H1 (cell line): ENCODE results near the gene ACVR2B. TPM values are rescaled to one million over a fixed set of nuclear protein-coding genes. Genes with fewer than 3 reads are reported as not detected.

Experiments used
- CTCF ChIA-PET: fragments of 300-600 bp; sonication (Branson Sonifier 250); formaldehyde crosslinking; loops from one replicate; lab custom pipeline; 2021; ENCODE audit not compliant: partially characterized antibody; lab: Charles Lee
- POLR2A ChIA-PET: fragments of 300-600 bp; sonication (Branson Sonifier 250); formaldehyde crosslinking; loops from one replicate; lab custom pipeline; 2021; ENCODE audit warnings: inconsistent platforms; ENCODE audit not compliant: partially characterized antibody; lab: Charles Lee
- DNase-seq, 2 experiments: peaks; one replicate each; pipeline versions ENCODE4 v3.0.0 to v3.0.0-alpha.2; 2010 to 2022; ENCODE audit warnings: low spot score in 2 of 2, low read depth in 1 of 2, mixed read lengths in 1 of 2
- FAIRE-seq: peaks from 2 replicates; lab custom pipeline; 2011; peaks lifted over from hg19 to GRCh38; lab: Jason Lieb, UNC
- H2AFZ ChIP-seq: 2 replicates; pipeline ENCODE4 v1.8.1; 2012; ENCODE audit warnings: low read length, inconsistent platforms
- H2AK5ac ChIP-seq: 2 replicates; pipeline ENCODE4 v1.6.1; 2013; ENCODE audit warnings: low read depth, low read length
- H2BK120ac ChIP-seq: replicated peaks from 2 replicates; pipeline ENCODE3; 2013; ENCODE audit warnings: low read depth, low read length, inconsistent platforms
- H2BK12ac ChIP-seq: 2 replicates; pipeline ENCODE4 v1.6.1; 2013; ENCODE audit warnings: low read depth, low read length
- H2BK15ac ChIP-seq: 2 replicates; pipeline ENCODE4 v1.6.1; 2013; ENCODE audit warnings: low read length
- H2BK20ac ChIP-seq: 2 replicates; pipeline ENCODE4 v1.6.1; 2013; ENCODE audit warnings: low read length
- H2BK5ac ChIP-seq: 2 replicates; pipeline ENCODE4 v1.6.1; 2013; ENCODE audit warnings: low read depth, low read length
- H3K14ac ChIP-seq: 2 replicates; pipeline ENCODE4 v1.6.1; 2013; ENCODE audit warnings: inconsistent platforms; ENCODE audit not compliant: insufficient read length
- H3K18ac ChIP-seq: 2 replicates; pipeline ENCODE4 v1.6.1; 2013; ENCODE audit warnings: low read length; ENCODE audit errors: extremely low read depth
- H3K23ac ChIP-seq: 2 replicates; pipeline ENCODE4 v1.6.1; 2013; ENCODE audit warnings: inconsistent platforms; ENCODE audit not compliant: insufficient read length
- H3K23me2 ChIP-seq: 2 replicates; pipeline ENCODE4 v1.6.1; 2013; ENCODE audit warnings: low read depth, low read length
- H3K27ac ChIP-seq: 2 replicates; pipeline ENCODE4 v1.6.1; 2011; ENCODE audit warnings: low read depth, low read length, inconsistent platforms
- H3K27me3 ChIP-seq, 4 experiments: replicated peaks in 1 of 4; 1 replicate in 1 of 4; 2 replicates in 3 of 4; pipeline versions ENCODE4 v1.6.1 to v1.8.1; 2011 to 2013; ENCODE audit warnings: low read length in 3 of 4, mild to moderate bottlenecking in 3 of 4, inconsistent platforms in 2 of 4, mixed read lengths in 2 of 4, moderate library complexity in 1 of 4; ENCODE audit not compliant: control insufficient read depth in 3 of 4, insufficient read depth in 3 of 4; ENCODE audit errors: extremely low read depth in 1 of 4
- H3K36me3 ChIP-seq, 4 experiments: 2 replicates each; pipeline versions ENCODE4 v1.6.1 to v1.8.1; 2011 to 2013; ENCODE audit warnings: mild to moderate bottlenecking in 4 of 4, low read length in 3 of 4, moderate library complexity in 2 of 4, control low read depth in 1 of 4, inconsistent platforms in 1 of 4; ENCODE audit not compliant: insufficient read depth in 4 of 4, control insufficient read depth in 2 of 4
- H3K4ac ChIP-seq: replicated peaks from 2 replicates; pipeline ENCODE3; 2013; ENCODE audit warnings: low read length, low read depth, mixed read lengths, inconsistent platforms; ENCODE audit not compliant: insufficient read length
- H3K4me1 ChIP-seq, 4 experiments: replicated peaks in 1 of 4; 1 replicate in 1 of 4; 2 replicates in 3 of 4; pipeline versions ENCODE4 v1.6.1 to v1.8.1; 2011 to 2013; ENCODE audit warnings: low read length in 3 of 4, inconsistent platforms in 2 of 4, mixed read lengths in 1 of 4; ENCODE audit not compliant: insufficient read depth in 4 of 4, control insufficient read depth in 3 of 4
- H3K4me2 ChIP-seq, 2 experiments: 2 replicates each; pipeline versions ENCODE4 v1.6.1 to v1.8.1; 2011 to 2013; ENCODE audit warnings: low read depth in 2 of 2, low read length in 2 of 2, control low read depth in 1 of 2, inconsistent platforms in 1 of 2, mild to moderate bottlenecking in 1 of 2; ENCODE audit not compliant: insufficient read depth in 1 of 2
- H3K4me3 ChIP-seq, 4 experiments: fragments of 200-600, 300-600 bp in 1 of 4; sonication (generic), shearing (Covaris generic), sonication (Bioruptor Twin) in 1 of 4; 2 replicates each; pipeline versions ENCODE4 v1.5.1 to v1.8.1; 2011 to 2016; ENCODE audit warnings: low read length in 4 of 4, low read depth in 3 of 4, control low read depth in 2 of 4, inconsistent platforms in 2 of 4, mild to moderate bottlenecking in 2 of 4, mixed read lengths in 1 of 4, moderate library complexity in 1 of 4; ENCODE audit not compliant: insufficient read depth in 2 of 4; ENCODE audit errors: extremely low read depth in 1 of 4
- H3K56ac ChIP-seq: replicated peaks from 2 replicates; pipeline ENCODE3; 2013; ENCODE audit warnings: low read depth, mild to moderate bottlenecking, mixed read lengths, low read length, inconsistent platforms; ENCODE audit not compliant: insufficient read length
- H3K79me1 ChIP-seq: 2 replicates; pipeline ENCODE4 v1.6.1; 2013; ENCODE audit warnings: low read depth, low read length, control low read depth
- H3K79me2 ChIP-seq, 2 experiments: 2 replicates each; pipeline versions ENCODE4 v1.6.1 to v1.8.1; 2012 to 2013; ENCODE audit warnings: low read length in 2 of 2, mild to moderate bottlenecking in 2 of 2, inconsistent platforms in 1 of 2; ENCODE audit not compliant: insufficient read depth in 2 of 2, control insufficient read depth in 1 of 2
- H3K9ac ChIP-seq, 4 experiments: replicated peaks in 1 of 4; 1 replicate in 1 of 4; 2 replicates in 3 of 4; pipeline versions ENCODE4 v1.6.1 to v1.8.1; 2011 to 2013; ENCODE audit warnings: low read depth in 3 of 4, low read length in 3 of 4, control low read depth in 2 of 4, mild to moderate bottlenecking in 2 of 4, moderate library complexity in 2 of 4, inconsistent platforms in 1 of 4; ENCODE audit errors: extremely low read depth in 1 of 4
- H3K9me3 ChIP-seq, 2 experiments: 2 replicates each; pipeline versions ENCODE4 v1.6.1 to v1.8.1; 2012 to 2013; ENCODE audit warnings: mild to moderate bottlenecking in 2 of 2, moderate library complexity in 2 of 2, control low read depth in 1 of 2, inconsistent platforms in 1 of 2, low read depth in 1 of 2, low read length in 1 of 2, mixed read lengths in 1 of 2; ENCODE audit not compliant: insufficient read depth in 2 of 2
- H4K20me1 ChIP-seq, 2 experiments: replicated peaks in 1 of 2; 2 replicates each; pipeline versions ENCODE3 to v1.8.1; 2011 to 2013; ENCODE audit warnings: inconsistent platforms in 2 of 2, low read length in 2 of 2, mild to moderate bottlenecking in 1 of 2; ENCODE audit not compliant: insufficient read depth in 2 of 2, control insufficient read depth in 1 of 2
- H4K5ac ChIP-seq: 2 replicates; pipeline ENCODE4 v1.6.1; 2013; ENCODE audit warnings: low read length, low read depth, mixed read lengths, inconsistent platforms; ENCODE audit not compliant: insufficient read length
- H4K8ac ChIP-seq: 2 replicates; pipeline ENCODE4 v1.8.0; 2013; ENCODE audit warnings: mild to moderate bottlenecking, moderate library complexity, low read length, inconsistent platforms; ENCODE audit not compliant: insufficient read depth; ENCODE audit errors: extremely low read depth
- H4K91ac ChIP-seq: replicated peaks from 2 replicates; pipeline ENCODE3; 2013; ENCODE audit warnings: low read length, mixed read lengths, inconsistent platforms; ENCODE audit not compliant: insufficient read length
- CBX8 ChIP-seq: fragments of 300-800, 300-1000 bp; sonication (generic); IDR thresholded peaks from 2 replicates; pipeline ENCODE4 v1.7.1; 2016; ENCODE audit warnings: low read depth, low read length, borderline replicate concordance
- CHD2 ChIP-seq: IDR thresholded peaks from 2 replicates; pipeline ENCODE4 v1.6.1; 2012; ENCODE audit warnings: low read length, improper control_type of control experiment
- CREB1 ChIP-seq: IDR thresholded peaks from 2 replicates; pipeline ENCODE4 v1.6.1; 2012; ENCODE audit warnings: inconsistent platforms
- CTBP2 ChIP-seq: IDR thresholded peaks from 2 replicates; pipeline ENCODE4 v1.7.0; 2011; ENCODE audit warnings: borderline replicate concordance, mild to moderate bottlenecking, moderate library complexity, mixed read lengths, low read length; ENCODE audit not compliant: insufficient read depth, insufficient read length
- EGR1 ChIP-seq: IDR thresholded peaks from 2 replicates; pipeline ENCODE4 v1.6.1; 2011; ENCODE audit warnings: low read depth, low read length, borderline replicate concordance
- PHF8 ChIP-seq: fragments of 200-600 bp; sonication (generic); conservative IDR thresholded peaks from 2 replicates; pipeline ENCODE4 v1.7.1; 2012; ENCODE audit warnings: low read depth, mild to moderate bottlenecking, inconsistent platforms, low read length, moderate library complexity
- POU5F1 ChIP-seq: IDR thresholded peaks from 2 replicates; pipeline ENCODE4 v1.6.1; 2011; ENCODE audit warnings: low read depth, mild to moderate bottlenecking, low read length, moderate library complexity
- RXRA ChIP-seq: IDR thresholded peaks from 2 replicates; pipeline ENCODE4 v1.6.1; 2011; ENCODE audit warnings: low read depth, mild to moderate bottlenecking, low read length, moderate library complexity; ENCODE audit not compliant: insufficient read depth
- SIN3A ChIP-seq, 2 experiments: IDR thresholded peaks in 1 of 2; conservative IDR thresholded peaks in 1 of 2; 2 replicates each; pipeline ENCODE4 v1.6.1; 2011 to 2012; ENCODE audit warnings: low read length in 2 of 2, improper control_type of control experiment in 1 of 2, low read depth in 1 of 2, mild to moderate bottlenecking in 1 of 2
- SRF ChIP-seq: IDR thresholded peaks from 2 replicates; pipeline ENCODE4 v1.6.1; 2011; ENCODE audit warnings: mild to moderate bottlenecking, low read depth, low read length, moderate library complexity
- TAF1 ChIP-seq: IDR thresholded peaks from 2 replicates; pipeline ENCODE4 v1.6.1; 2011; ENCODE audit warnings: mild to moderate bottlenecking, low read depth, low read length
- TCF12 ChIP-seq: IDR thresholded peaks from 2 replicates; pipeline ENCODE4 v1.6.1; 2011; ENCODE audit warnings: low read depth, mild to moderate bottlenecking, low read length
- WGBS, 2 experiments: shearing (Covaris generic) in 1 of 2; methylation state at CpG; one replicate each; pipeline versions ENCODE4 v1.1.6 to v1.1.7; 2013 to 2015; ENCODE audit warnings: low lambda C conversion rate in 2 of 2, mixed read lengths in 2 of 2, inconsistent platforms in 1 of 2, low coverage in 1 of 2, missing lambda C conversion rate in 1 of 2; ENCODE audit not compliant: insufficient replicate concordance in 2 of 2, insufficient coverage in 1 of 2, insufficient read length in 1 of 2; ENCODE audit errors: extremely low coverage in 1 of 2, missing lambda C conversion rate in 1 of 2; 5-methylcytosine and 5-hydroxymethylcytosine counted together
- polyA plus RNA-seq, 7 experiments: library from polyadenylated mRNA; depleted of rRNA in 3 of 7; stranded (reverse) in 5 of 7; unstranded in 2 of 7; fragments of >200 nt in 5 of 7; fragments of 200-250 nt in 2 of 7; gene quantifications; 1 replicate in 5 of 7; 2 replicates in 1 of 7; 4 replicates in 1 of 7; pipeline versions ENCODE4 v1.2.1 to v1.2.3, GENCODE V29; 2011 to 2013; ENCODE audit warnings: missing spikeins in 2 of 7, mixed read lengths in 2 of 7
- total RNA-seq: library from RNA; stranded (reverse); fragmentation: NEBNext Ultra II Directional; extraction: Animal tissue kit (Norgen Biotek cat#: 25700); gene quantifications from 2 replicates; pipeline ENCODE4 v1.2.1, GENCODE V29; 2021
- TF ChIP-seq, protein P1 (sequence below): IDR thresholded peaks from 2 replicates; pipeline ENCODE4 v1.6.1; 2012; ENCODE audit warnings: inconsistent platforms

The ACVR2B gene
- total and polyA plus RNA-seq, 2 of the 8 experiments (the other 6 are each of a cell fraction or from before 2014, with no cell fraction given) = 24.7 to 109 TPM

DNA sequence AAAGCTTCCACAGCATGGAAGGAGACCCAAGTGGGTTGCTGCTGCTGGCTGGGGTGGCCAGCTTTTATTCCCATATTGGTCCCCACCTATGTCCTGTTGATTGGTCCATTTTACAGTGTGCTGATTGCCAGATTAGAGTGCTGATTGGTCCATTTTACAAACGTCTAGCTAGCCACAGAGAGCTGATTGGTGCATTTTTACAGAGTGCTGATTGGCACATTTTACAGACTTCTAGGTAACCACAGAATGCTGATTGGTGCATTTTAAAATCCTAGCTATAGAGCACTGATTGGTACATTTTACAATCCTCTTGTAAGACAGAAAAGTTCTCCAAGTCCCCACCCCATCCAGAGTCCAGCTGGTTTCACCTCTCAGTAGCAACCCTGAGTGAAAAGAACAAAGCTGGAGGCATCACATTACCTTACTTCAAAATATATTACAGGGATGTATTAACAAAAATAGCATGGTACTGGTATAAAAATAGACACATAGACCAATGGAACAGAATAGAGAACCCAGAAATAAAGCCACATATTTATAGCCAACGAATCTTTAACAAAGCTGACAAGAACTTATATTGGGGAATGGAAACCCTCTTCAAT, 7.5 kb upstream of the ACVR2B start:
- FAIRE-seq (no peak), DNase-seq (no peak)
- no peak overlapping the region for H2BK120ac ChIP-seq
- H2BK20ac ChIP-seq = no peak overlapping the region
- no peak overlapping the region for H3K4me2 ChIP-seq
- H4K91ac ChIP-seq = no peak overlapping the region
- no peak overlapping the region for H2AFZ ChIP-seq
- no peak overlapping the region for H3K27ac ChIP-seq
- no peak overlapping the region for H3K23ac ChIP-seq
- no peaks in the 10 kb centered on the region for H4K20me1 ChIP-seq
- H2BK12ac ChIP-seq = no peak overlapping the region
- H3K4ac ChIP-seq = no peak overlapping the region
- H4K8ac ChIP-seq = no peak overlapping the region
- H2BK15ac ChIP-seq = no peak overlapping the region
- TF ChIP-seq EGR1 (no peak), RXRA (no peak), PHF8 (no peak), SRF (no peak), CHD2 (no peak), POU5F1 (no peak), TAF1 (no peak), SIN3A (conservative IDR thresholded peaks at IDR 0.05 in 1 of 2, IDR thresholded peaks at IDR 0.05 in 1 of 2; ENCODE audit: low read depth in 1 of 2, low read length in 2 of 2) (no peak), CBX8 (no peak), TCF12 (no peak), CREB1 (no peak), CTBP2 (no peak)
- TF ChIP-seq, protein P1, sequence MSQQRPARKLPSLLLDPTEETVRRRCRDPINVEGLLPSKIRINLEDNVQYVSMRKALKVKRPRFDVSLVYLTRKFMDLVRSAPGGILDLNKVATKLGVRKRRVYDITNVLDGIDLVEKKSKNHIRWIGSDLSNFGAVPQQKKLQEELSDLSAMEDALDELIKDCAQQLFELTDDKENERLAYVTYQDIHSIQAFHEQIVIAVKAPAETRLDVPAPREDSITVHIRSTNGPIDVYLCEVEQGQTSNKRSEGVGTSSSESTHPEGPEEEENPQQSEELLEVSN = no peak
- no peak overlapping the region for H3K4me3 ChIP-seq
- no peak overlapping the region for H3K56ac ChIP-seq
- H3K9ac ChIP-seq = no peak overlapping the region
- no peaks in the 10 kb centered on the region; a peak in 1 of 8 replicates for H3K36me3 ChIP-seq
- H3K23me2 ChIP-seq = no peaks in the 10 kb centered on the region
- 97% methylated on average over 2 of the region's 2 CpGs; no CpG with 5 or more reads in 1 of the 2 experiments for WGBS, 2 experiments
- no peak overlapping the region for H2BK5ac ChIP-seq
- H3K79me1 ChIP-seq = no peaks in the 10 kb centered on the region
- ChIA-PET CTCF (interaction anchor here (0.7 to 1.6 kb wide), 2 partner anchors 34 to 100 kb away, joined by 3 to 4 read pairs; partner anchors contain the start of gene XYLB), POLR2A (interaction anchor here (1.4 to 1.6 kb wide), 2 partner anchors 10 to 12 kb away, joined by 3 to 4 read pairs; no protein-coding TSS in a partner anchor)
- H2AK5ac ChIP-seq = no peak overlapping the region
- no peaks in the 10 kb centered on the region for H3K79me2 ChIP-seq
- no peak overlapping the region for H3K14ac ChIP-seq
- H4K5ac ChIP-seq = no peak overlapping the region
- no peaks in the 10 kb centered on the region for H3K4me1 ChIP-seq
- H3K27me3 ChIP-seq = no peaks in the 10 kb centered on the region
- 0 out of 4 replicates have a peak, but pooled peaks cover 0 to 5% of the 10 kb centered on the region in 2 experiments for H3K9me3 ChIP-seq
- no peak overlapping the region for H3K18ac ChIP-seq
